ENCODE measurements around the gene CFAP74.

The CFAP74 gene

GRCh38 chr1:2025491-2025981 is 21.9 kb upstream of the CFAP74 start:
- Histone ChIP-seq H3K27me3 (ENCODE audit: insufficient read depth, low read length, poor library complexity) (no peaks in the 10 kb centered on the region), H3K9ac (ENCODE audit: low read depth, low read length) (peak overlapping the region; percentile 4; the same call in 1 of the 2 replicates), H3K4me2 (ENCODE audit: insufficient read depth, low read length) (peak overlapping the region; percentile 49; the same call in 1 of the 2 replicates), H2AFZ (ENCODE audit: low read depth, low read length) (no peak overlapping the region), H3K9me3 (ENCODE audit: insufficient read depth, low read length, severe bottlenecking) (no peaks in the 10 kb centered on the region), H3K4me1 (ENCODE audit: insufficient read depth, low read length) (peaks cover 20% of the 10 kb centered on the region), H3K4me3 (ENCODE audit: low read depth in 1 of 2, low read length in 2 of 2) (no peak overlapping the region), H3K36me3 (ENCODE audit: insufficient read depth, low read length) (no peaks in the 10 kb centered on the region), H3K27ac (ENCODE audit: low read length) (peak overlapping the region; percentile 31; the same call in 1 of the 2 replicates), H4K20me1 (ENCODE audit: insufficient read depth, low read length) (no peaks in the 10 kb centered on the region; the same call in 1 of the 2 replicates), H3K79me2 (ENCODE audit: insufficient read depth, low read length) (no peaks in the 10 kb centered on the region)
- DNase-seq (peak; percentile 66), ATAC-seq (ENCODE audit: insufficient read depth, low read depth) (peak; percentile 83)
- TF ChIP-seq EZH2 (IDR thresholded peaks at IDR 0.05; ENCODE audit: borderline replicate concordance, low read depth, low read length, severe bottlenecking) (no peak), CTCF (IDR thresholded peaks at IDR 0.05; ENCODE audit: borderline replicate concordance, extremely low read depth, low read length, poor library complexity, severe bottlenecking) (no peak)

GRCh38 chr1:2024887-2025286 is 21.3 kb upstream of the CFAP74 start:
- no peak overlapping the region for H3K9ac ChIP-seq (ENCODE audit: low read depth, low read length)
- H3K4me3 ChIP-seq (ENCODE audit: low read depth in 1 of 2, low read length in 2 of 2) = no peak overlapping the region
- H3K4me2 ChIP-seq (ENCODE audit: insufficient read depth, low read length) = no peak overlapping the region
- H4K20me1 ChIP-seq (ENCODE audit: insufficient read depth, low read length) = no peaks in the 10 kb centered on the region; the same call in 1 of the 2 replicates
- H2AFZ ChIP-seq (ENCODE audit: low read depth, low read length) = no peak overlapping the region
- no peaks in the 10 kb centered on the region for H3K79me2 ChIP-seq (ENCODE audit: insufficient read depth, low read length)
- no peak for DNase-seq
- H3K4me1 ChIP-seq (ENCODE audit: insufficient read depth, low read length) = peaks cover 20% of the 10 kb centered on the region
- H3K27me3 ChIP-seq (ENCODE audit: insufficient read depth, low read length, poor library complexity) = no peaks in the 10 kb centered on the region
- H3K9me3 ChIP-seq (ENCODE audit: insufficient read depth, low read length, severe bottlenecking) = no peaks in the 10 kb centered on the region
- no peak overlapping the region for H3K27ac ChIP-seq (ENCODE audit: low read length)
- TF ChIP-seq EZH2 (IDR thresholded peaks at IDR 0.05; ENCODE audit: borderline replicate concordance, low read depth, low read length, severe bottlenecking) = no peak
- no peak for TF ChIP-seq CTCF (IDR thresholded peaks at IDR 0.05; ENCODE audit: borderline replicate concordance, extremely low read depth, low read length, poor library complexity, severe bottlenecking)
- H3K36me3 ChIP-seq (ENCODE audit: insufficient read depth, low read length) = no peaks in the 10 kb centered on the region
- no peak for ATAC-seq (ENCODE audit: insufficient read depth, low read depth)

GRCh38 chr1:2024451-2024850 is 20.9 kb upstream of the CFAP74 start:
- TF ChIP-seq CTCF (IDR thresholded peaks at IDR 0.05; ENCODE audit: borderline replicate concordance, extremely low read depth, low read length, poor library complexity, severe bottlenecking) (no peak), EZH2 (IDR thresholded peaks at IDR 0.05; ENCODE audit: borderline replicate concordance, low read depth, low read length, severe bottlenecking) (no peak)
- H3K4me2 ChIP-seq (ENCODE audit: insufficient read depth, low read length) = no peak overlapping the region
- H3K4me1 ChIP-seq (ENCODE audit: insufficient read depth, low read length) = peaks cover 20% of the 10 kb centered on the region
- H3K4me3 ChIP-seq (ENCODE audit: low read depth in 1 of 2, low read length in 2 of 2) = no peak overlapping the region
- no peaks in the 10 kb centered on the region; the same call in 1 of the 2 replicates for H4K20me1 ChIP-seq (ENCODE audit: insufficient read depth, low read length)
- no peaks in the 10 kb centered on the region for H3K79me2 ChIP-seq (ENCODE audit: insufficient read depth, low read length)
- no peaks in the 10 kb centered on the region for H3K36me3 ChIP-seq (ENCODE audit: insufficient read depth, low read length)
- H3K9ac ChIP-seq (ENCODE audit: low read depth, low read length) = no peak overlapping the region
- H3K9me3 ChIP-seq (ENCODE audit: insufficient read depth, low read length, severe bottlenecking) = no peaks in the 10 kb centered on the region
- no peak overlapping the region for H2AFZ ChIP-seq (ENCODE audit: low read depth, low read length)
- DNase-seq = no peak
- no peak overlapping the region for H3K27ac ChIP-seq (ENCODE audit: low read length)
- H3K27me3 ChIP-seq (ENCODE audit: insufficient read depth, low read length, poor library complexity) = no peaks in the 10 kb centered on the region
- no peak for ATAC-seq (ENCODE audit: insufficient read depth, low read depth)

Measured in DND-41 (cell line).